D721Med (cell line): ENCODE results near the gene SLC35A3.

Source experiments
- DNase-seq: peaks from one replicate; pipeline ENCODE4 v3.0.0; 2011; ENCODE audit warnings: low spot score; ENCODE audit not compliant: insufficient read length
- FAIRE-seq: peaks from 2 replicates; lab custom pipeline; 2011; peaks lifted over from hg19 to GRCh38; lab: Jason Lieb, UNC
- TF ChIP-seq, protein P1 (sequence below): IDR thresholded peaks from 2 replicates; pipeline ENCODE4 v1.5.1; 2012; ENCODE audit warnings: mild to moderate bottlenecking, control low read depth; ENCODE audit not compliant: insufficient read depth; ENCODE audit errors: missing control alignments

Gene SLC35A3

DNA sequence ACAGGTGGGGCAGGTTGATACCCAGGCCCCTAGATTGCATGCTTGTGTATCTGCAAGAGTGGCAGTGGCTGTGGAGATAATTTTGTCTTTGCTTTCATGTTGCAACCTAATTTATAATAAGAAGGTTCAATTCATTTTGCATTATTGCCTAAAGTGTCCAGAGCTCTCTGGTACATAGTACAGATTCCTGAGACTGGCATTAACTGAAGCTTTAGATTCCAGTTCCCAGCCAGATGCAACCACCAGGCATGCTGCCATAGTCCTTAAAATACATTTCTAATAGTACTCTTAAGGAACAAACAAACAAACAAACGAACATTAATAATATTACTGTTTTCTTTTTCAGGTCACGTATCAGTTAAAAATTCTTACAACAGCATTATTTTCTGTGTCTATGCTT lies 36.9 kb downstream of the SLC35A3 start:
- no peak for FAIRE-seq
- TF ChIP-seq, protein P1, sequence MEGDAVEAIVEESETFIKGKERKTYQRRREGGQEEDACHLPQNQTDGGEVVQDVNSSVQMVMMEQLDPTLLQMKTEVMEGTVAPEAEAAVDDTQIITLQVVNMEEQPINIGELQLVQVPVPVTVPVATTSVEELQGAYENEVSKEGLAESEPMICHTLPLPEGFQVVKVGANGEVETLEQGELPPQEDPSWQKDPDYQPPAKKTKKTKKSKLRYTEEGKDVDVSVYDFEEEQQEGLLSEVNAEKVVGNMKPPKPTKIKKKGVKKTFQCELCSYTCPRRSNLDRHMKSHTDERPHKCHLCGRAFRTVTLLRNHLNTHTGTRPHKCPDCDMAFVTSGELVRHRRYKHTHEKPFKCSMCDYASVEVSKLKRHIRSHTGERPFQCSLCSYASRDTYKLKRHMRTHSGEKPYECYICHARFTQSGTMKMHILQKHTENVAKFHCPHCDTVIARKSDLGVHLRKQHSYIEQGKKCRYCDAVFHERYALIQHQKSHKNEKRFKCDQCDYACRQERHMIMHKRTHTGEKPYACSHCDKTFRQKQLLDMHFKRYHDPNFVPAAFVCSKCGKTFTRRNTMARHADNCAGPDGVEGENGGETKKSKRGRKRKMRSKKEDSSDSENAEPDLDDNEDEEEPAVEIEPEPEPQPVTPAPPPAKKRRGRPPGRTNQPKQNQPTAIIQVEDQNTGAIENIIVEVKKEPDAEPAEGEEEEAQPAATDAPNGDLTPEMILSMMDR = no peak
- no peak for DNase-seq

DNA sequence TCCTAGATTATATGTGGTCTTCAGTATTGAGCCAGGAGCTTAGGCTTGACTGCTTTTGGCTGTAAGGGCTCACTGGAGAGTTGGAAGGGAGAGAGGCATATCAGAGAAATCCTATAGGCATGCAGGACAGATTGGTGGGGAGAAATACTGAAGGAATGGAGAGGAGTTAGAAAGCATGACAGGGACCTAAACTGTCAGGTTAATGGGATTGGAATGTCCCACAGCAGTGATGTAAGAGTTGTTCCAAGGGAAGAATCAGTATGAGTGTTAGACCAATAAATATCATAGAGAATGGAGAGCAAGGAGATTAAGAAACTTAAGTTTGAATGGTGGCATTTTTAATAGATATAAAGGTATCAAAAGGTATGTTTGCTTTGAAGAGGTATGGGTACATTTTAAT lies 39.7 kb downstream of the SLC35A3 start:
- DNase-seq (no peak), FAIRE-seq (no peak)
- TF ChIP-seq, protein P1 = no peak

DNA sequence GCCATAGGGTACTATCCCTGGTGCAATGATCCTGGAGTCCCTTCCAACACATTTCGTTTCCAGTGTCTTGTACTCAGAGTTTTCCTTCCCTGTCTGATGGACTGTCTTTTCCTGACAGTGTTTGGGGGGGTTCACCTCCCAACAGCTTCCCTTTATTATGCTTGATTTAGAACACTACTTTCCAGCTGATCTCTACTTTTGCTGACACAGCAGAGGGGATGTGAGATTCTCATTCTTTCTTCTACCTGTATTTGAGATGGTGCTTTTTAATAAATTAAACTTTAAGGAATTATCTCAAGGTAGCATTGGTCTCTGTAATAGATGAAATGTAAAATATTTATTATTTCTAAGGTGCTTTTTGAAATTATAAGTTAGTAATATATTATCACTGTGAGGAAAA lies 41.0 kb downstream of the SLC35A3 start:
- FAIRE-seq (no peak), DNase-seq (no peak)
- TF ChIP-seq, protein P1 = no peak

DNA sequence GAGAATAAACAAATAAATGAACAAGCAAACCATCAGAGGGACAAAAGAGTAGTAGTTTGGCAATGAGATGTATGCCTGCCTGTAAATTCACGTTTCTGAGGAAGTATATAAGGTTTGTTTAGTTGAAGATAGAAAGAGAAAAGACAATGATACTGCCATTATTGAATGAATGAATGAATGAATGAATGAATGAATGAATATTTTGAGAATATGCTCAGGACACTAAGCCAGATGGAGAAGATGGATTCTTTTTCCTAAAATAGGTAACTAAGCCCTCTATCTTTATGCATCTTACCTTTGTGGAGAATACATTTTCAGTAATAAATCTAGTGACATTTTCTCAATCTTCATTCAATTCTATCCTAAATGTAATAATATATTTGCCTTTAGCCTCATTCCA lies 49.4 kb downstream of the SLC35A3 start:
- no peak for DNase-seq
- TF ChIP-seq, protein P1 = no peak
- no peak for FAIRE-seq

DNA sequence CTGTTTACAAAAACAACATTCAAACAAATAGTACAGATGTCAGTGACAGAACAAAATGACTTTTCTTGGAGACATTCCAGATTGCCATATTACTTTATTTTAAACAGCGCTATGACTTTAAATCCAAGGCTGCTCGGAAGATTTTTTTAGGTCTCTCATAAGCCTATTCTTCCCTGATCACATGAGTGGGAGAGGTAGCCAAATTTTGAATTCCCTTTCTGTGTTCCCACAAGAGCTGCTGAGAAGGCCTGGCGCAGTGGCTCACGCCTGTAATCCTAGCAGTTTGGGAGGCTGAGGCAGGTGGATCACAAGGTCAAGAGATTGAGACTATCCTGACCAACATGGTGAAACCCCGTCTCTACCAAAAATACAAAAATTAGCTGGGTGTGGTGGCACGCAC lies 53.7 kb downstream of the SLC35A3 start:
- TF ChIP-seq, protein P1 = no peak
- DNase-seq (no peak), FAIRE-seq (no peak)

DNA sequence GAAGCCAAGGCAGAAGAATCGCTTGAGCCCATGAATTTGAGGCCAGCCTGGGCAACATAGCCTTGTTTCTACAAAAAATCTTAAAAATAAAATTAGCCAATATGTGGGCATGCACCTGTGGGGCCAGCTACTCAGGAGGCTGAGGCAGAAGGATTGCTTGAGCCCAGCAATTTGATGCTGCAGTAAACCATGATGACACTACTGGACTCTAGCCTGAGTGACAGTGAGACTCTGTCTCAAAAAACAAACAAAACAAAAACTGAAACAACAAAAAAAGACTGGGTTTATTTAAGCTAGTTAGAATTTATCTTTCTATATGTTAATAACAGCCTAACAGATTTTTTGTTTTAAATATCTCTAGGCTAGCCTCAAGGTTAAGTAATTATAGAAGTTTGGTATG lies 57.4 kb downstream of the SLC35A3 start:
- TF ChIP-seq, protein P1 = no peak
- no peak for DNase-seq
- FAIRE-seq = no peak

DNA sequence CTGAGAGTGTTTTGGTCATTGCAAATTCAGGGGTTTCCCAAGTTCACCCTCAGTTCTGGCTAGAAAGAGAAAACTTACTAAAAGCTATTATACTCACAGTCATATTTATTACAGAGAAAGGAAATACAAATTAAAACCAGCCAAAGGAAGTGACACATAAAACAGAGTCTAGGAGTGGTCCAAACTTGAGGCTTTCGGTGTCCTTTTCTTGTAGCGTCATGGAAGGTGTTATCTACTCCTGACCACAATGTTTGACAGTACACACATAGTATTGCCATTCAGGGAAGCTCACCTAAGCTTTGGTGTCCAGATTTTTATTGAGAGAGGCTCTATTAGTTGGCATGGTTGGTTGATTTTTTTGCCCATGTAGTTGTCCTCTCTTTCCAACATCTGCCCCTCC lies 59.0 kb downstream of the SLC35A3 start:
- TF ChIP-seq, protein P1 = no peak
- DNase-seq (no peak), FAIRE-seq (no peak)
